NOMO-1 treated with DMSO at 0.1 percent for 48 hours (cell line): Measurements from ENCODE around the gene ACER3.
A peak's percentile ranks its signal among the peaks of the same experiment; 100 is the strongest.
"Not testable (repeated sequence)": the region's sequence is repeated elsewhere in the genome, so short reads cannot be mapped to it uniquely, and the experiment has no call there.

Experiments
- DNase-seq: peaks from one replicate; lab custom pipeline; 2025; ENCODE audit not compliant: unreplicated experiment; lab: John Stamatoyannopoulos, UW

ACER3 gene

DNA sequence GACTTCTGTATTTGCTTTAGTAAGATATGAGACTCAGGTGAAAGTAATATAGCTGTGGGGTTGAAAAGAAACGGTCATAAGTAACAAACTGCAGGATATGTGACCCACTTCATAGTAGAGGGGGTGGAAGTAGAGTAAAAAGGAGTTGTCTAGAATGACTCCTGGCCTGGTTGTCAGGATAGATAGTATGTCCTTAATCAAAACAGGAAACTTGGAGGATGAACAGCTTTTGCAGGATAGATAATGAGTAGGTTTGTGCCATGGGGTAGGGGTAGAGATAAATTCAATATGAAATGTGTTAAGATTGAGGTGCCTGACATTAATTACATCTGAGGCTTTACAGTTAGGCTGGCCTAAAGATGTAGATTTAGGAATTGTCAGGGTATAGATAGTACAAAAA is 126.5 kb downstream of the ACER3 start:
- no peak for DNase-seq

DNA sequence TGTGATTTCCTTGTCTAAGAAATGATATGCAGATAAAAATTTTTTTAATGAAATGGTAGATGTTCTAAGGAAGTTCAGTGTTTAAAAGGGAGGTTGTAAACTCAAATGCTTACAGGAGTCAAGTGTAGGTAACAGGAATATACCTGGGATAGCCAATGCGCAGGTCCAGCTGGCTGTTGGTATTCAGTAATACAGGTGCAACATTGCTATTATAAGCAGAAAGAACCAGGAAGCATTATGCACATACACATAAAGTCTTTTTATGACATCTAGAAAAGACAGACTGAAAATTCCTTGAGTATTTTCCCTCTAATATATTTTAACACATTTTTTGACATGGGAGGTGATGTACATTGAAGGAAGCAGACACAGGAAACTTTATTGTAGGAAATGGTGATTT is 129.9 kb downstream of the ACER3 start:
- DNase-seq = no peak

DNA sequence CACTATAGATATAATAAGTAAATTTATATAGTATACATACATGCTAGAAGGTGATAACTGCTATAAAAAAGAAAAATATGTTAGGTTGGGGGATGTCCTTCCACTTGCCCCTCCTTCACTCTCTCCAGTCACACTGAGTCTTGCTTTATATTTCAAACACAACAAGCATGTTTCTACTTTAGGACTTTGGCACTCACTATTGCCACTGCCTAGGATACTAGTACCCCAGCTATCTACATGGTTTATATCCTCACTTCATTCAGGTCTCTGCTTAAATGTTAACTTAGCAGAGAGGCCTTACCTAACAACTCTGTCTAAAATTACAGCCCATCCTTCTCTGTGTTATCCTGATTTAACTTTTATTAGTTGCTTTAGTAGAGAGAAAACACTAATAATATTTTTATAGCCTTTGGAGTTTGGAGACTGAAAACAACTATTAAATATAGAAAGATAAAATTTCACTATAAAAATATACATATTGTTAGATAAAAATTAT is 134.4 kb downstream of the ACER3 start:
- no peak for DNase-seq

DNA sequence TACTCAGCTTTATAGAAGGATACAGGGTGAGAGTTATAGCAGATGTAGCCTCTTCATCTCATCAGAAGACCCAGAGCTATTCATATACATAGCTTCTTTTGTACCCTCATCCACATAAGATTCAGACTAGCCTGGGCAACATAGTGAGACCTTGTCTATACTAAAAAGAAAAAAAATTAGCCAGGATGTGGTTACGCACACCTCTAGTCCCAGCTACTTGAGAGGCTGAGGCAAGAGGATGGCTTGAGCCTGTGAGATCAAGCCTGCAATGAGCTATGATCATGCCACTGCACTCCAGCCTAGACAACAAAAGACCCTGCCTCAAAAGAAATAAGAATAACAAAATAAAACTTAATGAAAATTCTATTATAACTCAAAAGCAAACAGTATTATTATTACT is 136.8 kb downstream of the ACER3 start:
- DNase-seq = no peak

DNA sequence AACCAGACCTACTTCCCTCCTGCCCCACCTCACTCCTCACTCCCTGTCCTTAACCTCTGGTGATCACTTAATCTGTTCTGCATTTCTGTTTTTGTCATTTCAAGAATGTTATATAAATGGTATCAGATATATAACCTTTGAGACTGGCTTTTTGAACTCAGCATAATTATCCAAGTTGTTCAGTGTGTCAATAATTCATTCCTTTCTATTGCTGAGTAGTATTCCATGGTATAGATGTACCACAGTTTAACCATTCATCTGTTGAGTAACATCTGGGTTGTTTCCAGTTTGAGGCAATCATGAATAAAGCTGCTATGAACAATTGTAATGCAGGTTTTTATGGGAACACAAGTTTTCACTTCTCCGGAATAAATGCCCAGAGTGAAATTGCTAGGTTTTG is 138.9 kb downstream of the ACER3 start:
- DNase-seq = no peak

DNA sequence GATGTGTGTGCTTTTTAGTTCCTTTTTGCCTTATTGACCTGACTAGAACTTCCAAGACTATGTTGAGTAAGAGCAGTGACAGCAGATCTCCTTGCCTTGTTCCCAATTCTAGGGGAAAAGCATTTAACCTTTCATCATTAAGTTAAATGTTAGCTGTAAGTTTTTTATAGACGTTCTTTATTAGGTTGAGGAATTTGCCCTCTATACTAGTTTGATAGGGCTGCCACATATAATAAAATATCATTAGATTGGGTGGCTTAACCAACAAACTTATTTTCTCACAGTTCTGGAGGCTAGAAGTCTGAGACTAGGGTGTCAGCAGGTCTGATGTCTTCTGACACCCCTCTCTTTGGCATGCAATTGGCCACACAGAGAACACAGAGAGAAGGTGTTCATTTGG is 140.9 kb downstream of the ACER3 start:
- DNase-seq = no peak

DNA sequence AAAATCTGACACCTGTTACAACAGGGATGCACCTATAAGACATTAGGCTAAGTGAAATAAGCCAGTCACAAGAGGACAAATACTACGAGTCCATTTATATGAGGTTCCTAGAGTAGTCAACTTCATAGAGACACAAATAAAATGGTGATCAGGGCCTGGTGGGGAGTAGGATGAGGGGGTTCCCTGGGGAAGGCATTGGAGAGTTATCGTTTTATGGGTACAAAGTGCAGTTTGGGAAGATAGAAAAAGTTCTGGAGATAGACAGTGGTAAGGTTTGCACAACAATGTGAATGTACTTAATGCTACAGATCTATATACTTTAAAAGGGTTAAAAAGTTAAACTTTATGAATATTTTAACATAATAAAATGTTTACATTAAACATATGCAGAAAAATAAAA is 142.1 kb downstream of the ACER3 start:
- DNase-seq = no peak

DNA sequence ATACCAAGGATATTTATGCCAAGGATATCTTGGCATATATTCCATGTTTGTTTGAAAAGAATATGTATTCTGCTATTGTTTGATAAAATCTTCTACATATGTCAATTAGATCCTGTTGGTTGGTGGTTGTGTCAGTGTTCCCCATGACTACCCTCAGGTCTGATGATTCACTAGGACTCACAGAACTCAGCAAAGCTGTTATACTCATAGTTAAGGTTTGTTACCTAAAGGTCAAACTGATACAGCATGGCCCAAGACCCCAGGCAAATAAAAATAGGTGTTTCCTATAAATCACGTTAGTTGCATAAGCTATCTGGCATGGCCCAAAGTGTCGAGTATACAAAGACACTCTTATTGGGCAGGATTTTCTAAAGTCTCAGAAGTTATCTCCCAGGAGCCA is 143.2 kb downstream of the ACER3 start:
- no peak for DNase-seq

DNA sequence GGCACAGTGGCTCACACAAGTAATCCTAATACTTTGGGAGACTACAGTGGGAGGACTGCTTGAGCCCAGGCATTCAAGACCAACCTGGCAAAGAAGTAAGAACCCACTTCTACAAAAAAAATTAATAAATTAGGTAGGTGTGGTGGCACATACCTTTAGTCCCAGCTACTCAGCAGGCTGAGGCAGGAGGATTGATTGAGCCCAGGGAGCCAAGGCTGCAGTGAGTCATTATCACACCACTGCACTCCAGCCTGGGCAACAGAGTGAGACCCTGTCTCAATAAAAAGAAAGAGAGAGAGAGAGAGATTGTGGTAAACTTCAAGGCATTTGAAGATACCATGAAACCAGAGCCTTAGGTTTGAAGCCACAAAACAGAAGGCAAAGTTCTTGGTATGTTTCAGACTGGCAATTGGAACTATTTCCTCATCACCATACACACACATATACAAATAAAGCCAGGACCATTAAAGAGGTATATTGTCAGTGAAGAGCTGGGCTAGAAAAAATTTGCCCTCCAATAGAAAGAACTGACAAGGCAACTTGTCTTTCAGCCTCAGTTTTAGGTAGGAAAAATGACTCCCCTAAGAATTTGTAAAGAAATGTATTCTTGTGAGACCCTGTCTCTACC is 148.9 kb downstream of the ACER3 start:
- no peak for DNase-seq

DNA sequence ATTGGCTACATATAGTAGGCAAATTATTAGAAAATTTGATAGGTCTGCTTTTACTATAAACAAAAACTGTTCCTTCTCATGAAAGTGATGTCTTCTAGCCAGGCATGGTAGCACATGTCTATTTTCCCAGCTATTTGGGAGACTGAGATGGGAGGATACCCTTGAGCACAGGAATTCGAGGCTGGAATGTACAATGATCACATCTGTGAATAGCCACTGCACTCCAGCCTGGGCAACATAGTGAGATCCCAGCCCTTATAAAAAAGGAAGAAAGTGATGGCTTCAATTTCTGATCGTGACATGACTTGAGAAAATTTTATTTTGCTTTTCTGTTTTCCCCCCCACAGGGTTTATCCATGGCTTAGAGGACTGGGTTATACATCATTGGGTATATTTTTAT is 154.0 kb downstream of the ACER3 start:
- no peak for DNase-seq

DNA sequence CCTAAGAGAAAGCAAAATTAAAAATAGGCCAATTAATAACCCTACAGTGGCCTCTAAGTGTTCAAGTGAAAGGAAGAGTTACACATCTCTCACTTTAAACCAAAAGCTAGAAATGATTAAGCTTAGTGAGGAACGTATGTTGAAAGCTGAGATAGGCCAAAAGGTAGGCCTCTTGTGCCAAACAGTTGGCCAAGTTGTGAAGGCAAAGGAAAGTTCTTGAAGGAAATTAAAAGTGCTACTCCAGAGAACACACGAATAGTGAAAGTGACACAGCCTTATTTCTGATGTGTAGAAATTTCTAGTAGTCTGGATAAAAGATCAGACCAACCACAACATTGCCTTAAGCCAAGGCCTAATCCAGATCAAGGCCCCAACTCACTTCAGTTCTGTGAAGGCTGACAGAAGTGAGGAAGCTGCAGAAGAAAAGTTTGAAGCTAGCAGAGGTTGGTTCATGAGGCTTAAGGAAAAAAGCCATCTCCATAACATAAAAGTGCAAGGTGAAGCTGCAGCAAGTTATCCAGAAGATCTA is 157.7 kb downstream of the ACER3 start:
- DNase-seq = not testable (repeated sequence)

DNA sequence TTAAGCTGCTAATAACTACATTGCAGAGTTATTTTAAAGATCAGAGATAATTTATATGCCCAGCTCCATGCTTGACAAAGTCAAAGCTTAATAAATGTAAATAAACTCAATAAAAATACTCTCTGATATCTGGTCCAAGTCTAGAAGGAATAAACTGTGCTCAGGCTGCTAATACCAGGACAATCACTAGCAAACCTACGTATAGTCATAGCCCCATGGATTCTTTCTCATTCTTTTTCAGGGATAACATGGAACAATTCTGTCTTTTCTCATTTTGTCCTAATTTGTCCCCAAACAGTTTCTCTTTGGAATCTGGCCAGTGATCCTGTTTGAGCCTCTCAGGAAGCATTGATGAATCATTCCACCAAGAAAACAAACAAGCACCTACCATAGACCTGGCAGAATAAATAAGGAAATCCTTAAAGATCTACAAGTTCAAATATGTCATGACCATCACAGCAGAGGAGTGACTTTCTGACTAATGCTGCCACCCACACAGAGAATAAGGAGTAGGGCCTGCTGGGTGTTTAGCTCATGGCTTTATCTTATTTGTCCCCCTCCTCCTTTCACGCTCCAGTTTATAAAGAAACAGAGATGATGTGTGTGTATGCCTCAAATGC is 159.4 kb downstream of the ACER3 start:
- DNase-seq = no peak

DNA sequence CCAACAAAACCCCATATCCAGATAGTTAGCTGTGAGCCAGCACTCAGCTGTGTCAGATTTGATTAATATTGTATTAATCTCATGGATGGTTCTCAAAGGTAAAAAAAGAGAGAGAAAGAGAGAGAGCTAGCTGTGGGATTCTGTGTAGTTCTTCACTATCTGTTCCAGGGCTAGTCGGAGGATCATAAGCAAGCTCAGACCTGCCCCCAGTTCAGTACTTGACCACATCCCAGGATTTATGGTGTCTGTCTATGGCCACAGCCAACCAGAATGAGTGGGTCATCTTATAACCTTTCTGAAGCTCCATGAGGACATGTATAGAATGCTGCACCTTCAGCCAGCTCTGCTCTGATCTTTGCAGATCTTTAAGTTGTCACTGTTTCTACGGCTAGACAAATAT is 160.0 kb downstream of the ACER3 start:
- no peak for DNase-seq

DNA sequence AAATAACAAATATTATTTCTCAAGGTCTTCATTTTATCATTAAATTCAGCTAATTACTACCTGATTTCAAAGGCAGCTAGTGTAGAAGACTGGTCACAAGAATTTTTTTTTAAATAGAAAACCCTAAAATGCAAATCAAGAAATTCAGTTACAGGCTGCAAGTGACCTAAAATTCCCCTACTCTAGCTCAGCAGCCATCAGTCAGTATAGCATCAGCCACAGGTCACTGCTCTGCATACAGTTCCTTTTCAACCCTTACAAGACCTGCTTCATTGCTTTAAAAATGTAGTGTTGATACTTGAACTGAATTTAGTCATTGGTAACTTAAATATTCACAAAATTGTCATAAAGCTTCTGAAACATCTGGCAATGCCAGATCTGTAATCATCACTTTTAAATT is 164.0 kb downstream of the ACER3 start:
- DNase-seq = no peak

DNA sequence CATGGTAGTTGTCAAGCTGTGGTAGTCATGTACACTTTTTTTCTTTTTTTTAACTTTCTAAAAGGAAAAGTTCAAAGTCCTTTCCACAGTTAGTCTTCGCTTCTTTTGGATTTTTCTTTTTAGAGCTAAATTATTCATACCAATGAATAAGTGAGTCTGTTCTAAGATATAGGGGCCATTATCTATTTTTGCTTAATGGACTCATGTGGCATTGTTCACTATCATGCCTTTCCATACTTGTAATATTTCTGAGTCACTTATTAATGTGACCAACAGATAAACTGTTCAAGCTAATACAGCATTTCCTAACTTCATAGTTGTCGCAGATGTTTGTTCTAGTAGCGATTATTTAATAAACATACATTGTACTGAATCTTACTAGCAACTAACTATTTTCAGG is 165.5 kb downstream of the ACER3 start:
- DNase-seq = no peak

DNA sequence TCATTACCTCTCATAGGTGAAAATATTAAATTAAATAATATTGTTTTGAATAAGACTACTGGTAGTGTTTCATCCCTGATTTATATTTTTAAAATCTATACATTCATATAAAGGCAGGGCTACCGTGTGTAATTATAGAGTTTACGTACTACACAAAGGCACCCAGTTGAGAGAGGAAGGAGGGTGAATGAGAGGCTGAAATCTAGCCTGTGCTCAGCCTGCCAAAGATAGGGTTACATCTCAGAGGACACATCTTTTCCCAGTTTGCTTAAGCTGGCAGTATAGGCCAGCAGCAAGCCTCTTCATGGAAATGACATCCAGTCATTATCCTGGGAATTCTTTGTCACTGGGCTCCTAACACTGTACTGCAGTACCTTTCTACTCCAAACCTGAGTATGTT is 166.0 kb downstream of the ACER3 start:
- no peak for DNase-seq

DNA sequence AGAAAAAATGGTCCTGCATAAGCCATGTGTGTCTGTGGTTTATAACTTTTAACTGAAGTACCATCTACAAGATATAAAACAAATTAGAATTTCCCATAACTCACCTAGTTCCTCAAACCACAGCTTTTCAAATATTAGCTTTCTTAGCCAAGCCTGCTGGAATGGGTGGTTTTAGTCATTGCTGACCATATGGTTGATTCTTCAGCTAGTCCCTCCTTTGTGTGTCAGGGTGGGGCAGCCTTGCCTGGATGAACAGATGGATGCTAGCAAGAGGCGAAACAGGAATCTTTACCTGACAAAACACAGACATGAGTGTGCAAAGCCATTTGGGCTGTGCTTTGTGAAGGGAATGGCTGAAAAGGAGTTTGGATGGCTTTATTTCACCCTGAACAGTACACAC is 166.6 kb downstream of the ACER3 start:
- DNase-seq = no peak

DNA sequence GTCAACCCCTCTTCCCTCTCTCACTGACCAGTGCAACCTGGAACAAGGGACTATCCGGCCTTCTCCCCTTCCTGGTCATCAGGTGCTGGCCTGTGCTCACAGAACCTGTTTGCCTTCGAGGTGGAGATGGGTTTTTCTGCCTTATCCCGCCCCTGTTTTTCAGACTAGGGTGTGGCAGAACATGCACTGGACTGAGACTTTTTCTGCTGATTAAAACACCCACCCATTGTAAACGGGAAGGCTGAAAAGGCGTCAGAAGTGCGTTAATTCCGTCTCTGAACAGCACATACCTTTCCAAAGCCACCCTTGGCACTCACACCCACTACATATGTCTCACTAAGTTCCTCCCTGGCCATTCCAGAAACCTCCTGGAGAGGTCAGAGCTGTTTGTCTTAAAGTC is 169.1 kb downstream of the ACER3 start:
- DNase-seq = no peak

DNA sequence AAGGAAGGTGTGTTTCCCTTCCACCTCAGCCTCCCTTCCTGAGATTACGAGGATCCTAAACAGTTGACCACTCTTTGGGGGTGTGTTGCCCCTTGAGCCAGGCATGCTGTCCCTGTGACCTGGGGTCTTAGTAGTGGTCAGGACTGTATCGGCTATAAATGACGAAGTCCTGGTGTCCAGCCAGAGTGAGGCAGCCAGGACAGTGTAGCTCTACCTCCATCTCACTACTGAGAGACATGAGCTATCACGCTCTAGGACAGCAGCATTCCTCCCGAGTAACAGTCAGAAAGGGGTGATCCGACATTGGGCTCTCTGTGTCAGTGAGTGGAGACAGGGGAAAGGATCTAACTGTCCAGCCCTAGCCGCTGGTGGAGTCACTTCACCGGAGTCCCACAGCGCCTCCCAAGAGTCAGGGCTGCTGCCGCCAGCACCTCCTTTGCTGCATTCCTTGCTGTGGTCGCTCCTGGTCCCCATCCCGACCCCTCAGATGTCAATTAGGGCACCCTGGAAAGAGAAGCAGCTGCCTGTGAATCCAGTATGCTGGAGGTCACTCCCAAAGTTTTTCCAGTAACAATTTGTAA is 170.2 kb downstream of the ACER3 start:
- DNase-seq = no peak

DNA sequence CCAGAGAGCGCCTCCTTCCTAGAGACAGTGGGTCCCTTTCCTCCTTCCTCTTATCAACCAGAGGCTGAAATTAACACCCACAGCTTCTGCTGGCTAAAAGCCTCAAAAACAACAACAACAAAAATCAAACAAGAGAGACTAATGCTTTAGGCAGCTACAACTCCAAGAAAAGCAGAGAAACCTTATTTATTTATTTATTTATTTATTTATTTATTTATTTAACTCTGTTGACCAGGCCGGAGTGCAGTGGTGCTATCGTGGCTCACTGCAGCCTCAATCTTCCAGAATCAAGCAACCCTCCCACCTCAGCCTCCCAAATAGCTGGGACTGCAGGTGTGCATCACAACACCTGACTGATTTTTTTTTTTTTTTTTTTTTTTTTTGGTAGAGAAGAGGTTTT is 170.9 kb downstream of the ACER3 start:
- no peak for DNase-seq

DNA sequence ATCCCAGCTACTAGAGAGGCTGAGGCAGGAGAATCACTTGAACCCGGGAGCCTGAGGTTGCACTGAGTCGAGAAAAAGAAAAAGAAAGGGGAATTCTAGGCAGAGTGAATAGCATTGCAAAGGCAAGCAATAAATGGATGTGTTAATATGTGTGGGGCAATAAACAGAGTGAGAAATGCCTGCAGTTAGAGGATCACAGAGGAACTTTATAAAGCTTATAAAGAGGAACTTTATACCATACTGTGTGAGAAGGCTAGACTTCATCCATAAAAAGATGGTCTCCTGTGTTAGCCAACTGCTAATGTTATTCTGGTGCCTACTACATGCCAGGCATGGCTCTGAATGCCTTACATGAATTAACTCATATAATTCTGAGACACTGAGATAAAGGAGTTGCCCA is 174.3 kb downstream of the ACER3 start:
- DNase-seq = peak; percentile 49

DNA sequence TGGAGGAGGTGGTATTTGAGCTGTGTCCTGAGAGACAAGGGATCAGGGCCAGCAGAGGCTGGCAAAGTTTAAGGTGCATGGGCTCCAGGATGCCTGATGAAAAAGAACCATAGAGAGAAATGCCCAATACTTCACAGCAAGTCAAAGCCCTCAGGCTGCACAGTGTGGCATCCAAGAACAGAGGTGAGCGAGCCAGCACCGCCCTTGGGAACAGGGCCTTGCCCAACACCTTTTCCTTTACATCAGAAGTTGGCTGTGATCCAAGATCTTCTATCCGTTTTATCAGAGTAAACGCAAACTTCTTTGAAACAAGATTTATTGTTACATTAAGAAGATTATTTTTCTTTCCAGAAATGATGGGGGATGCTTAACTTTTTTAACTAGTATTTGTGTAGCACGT is 174.9 kb downstream of the ACER3 start:
- no peak for DNase-seq

DNA sequence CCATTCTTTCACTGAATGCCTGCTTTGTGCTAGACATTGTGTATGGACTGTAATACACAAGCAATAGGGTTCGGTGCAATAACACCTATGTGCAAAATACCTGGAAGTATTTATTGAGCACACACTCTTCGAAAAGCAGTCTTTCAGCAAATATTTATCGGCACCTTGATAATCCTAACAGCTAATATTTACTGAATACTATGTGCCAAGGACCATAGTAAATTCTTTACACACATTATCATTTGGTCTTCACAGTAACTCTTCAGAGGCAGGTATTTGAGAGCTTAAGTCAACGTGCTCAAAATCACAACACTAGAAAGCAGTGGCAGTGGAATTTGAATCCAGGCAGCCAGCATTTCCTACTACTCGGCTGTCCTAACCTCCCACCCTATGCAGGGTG is 175.7 kb downstream of the ACER3 start:
- no peak for DNase-seq
